Lower leg skin (tissue), 3 donors: Measurements from ENCODE around the gene FAM120C.

Source experiments
- CTCF ChIP-seq, 3 donors: fragments of 450-650 bp; IDR thresholded peaks; one replicate each; pipeline ENCODE4 v1.5.1; 2016; ENCODE audit warnings: antibody characterized with exemption in 3 of 3, mild to moderate bottlenecking in 3 of 3, moderate library complexity in 2 of 3
- POLR2A ChIP-seq, 2 donors: fragments of 450-650 bp; IDR thresholded peaks; one replicate each; pipeline ENCODE4 v1.6.1; 2016 to 2017; ENCODE audit warnings: antibody characterized with exemption in 2 of 2, mild to moderate bottlenecking in 1 of 2, moderate library complexity in 1 of 2

DNA sequence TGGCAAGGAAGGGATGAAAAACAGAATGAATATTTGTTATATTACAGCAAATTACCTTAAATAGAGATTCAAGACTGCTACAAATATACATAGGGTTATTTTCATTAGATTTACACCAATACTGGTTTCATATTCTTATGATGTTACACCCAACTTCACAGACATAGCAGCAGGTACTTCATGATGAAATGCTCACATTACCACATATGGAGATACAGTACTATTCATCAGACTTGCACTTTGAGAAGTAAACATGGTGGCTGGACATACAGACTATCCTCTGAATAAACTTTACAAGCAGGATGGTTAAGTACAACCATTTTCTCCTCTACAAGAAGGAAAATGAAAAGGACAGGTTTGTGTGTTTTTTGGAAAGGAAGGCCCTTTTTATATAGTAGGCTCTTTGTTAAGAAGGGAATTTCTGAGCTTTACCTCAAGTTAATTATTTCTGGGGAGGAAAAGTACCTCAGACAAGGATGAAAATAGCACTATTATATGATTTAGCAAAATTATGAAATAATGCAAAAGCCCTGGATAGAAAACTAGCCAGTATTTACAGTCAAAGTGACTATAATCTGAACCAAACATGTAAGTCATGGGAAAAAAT, 12.0 kb upstream of the FAM120C start:
- no peak for TF ChIP-seq CTCF (IDR thresholded peaks at IDR 0.05)
- TF ChIP-seq POLR2A (IDR thresholded peaks at IDR 0.05) = no peak
